ENCODE data around the gene TSEN2. TPM values are rescaled to one million over a fixed set of nuclear protein-coding genes. Genes with fewer than 3 reads are reported as not detected.

TSEN2 gene
- total and polyA plus RNA-seq, 2 of the 4 experiments (the other 2 are of a cell fraction), result 9.5 to 14.2 TPM

DNA sequence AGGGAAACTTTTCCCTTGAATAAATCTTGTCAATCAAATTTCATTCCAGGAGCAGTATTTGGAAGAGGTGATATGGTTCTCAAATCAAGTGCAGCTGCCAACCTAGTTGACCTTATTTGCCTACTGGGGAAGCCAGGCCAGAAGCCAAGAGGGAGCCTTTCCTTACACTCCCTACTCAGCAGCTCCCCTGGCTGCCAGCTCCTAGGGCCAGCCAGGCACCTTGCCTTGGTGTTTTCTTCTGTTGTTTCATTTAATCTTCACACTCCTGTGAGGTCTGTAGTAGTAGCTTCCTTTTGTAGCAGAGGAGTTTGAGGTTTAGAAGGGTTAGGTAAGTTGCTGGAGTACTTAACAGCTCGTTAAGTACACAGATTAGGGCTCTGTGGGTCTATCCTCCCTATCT lies 38.4 kb downstream of the TSEN2 start:
- Histone ChIP-seq H2AFZ (replicated peaks; ENCODE audit: low read length, poor library complexity) (no peak overlapping the region), H3K9me1 (ENCODE audit: insufficient read depth, low read length) (no peaks in the 10 kb centered on the region), H2BK5ac (ENCODE audit: low read depth, low read length, poor library complexity, severe bottlenecking) (no peak overlapping the region), H4K8ac (ENCODE audit: low read depth in 2 of 2, low read length in 2 of 2) (no peak overlapping the region), H3K27me3 (ENCODE audit: control insufficient read depth, insufficient read depth, low read length) (no peaks in the 10 kb centered on the region), H3K4me1 (ENCODE audit: control insufficient read depth, insufficient read depth, low read length) (peaks cover 2% of the 10 kb centered on the region; the same call in 1 of the 2 replicates), H4K5ac (ENCODE audit: low read depth, low read length) (no peak overlapping the region), H4K20me1 (ENCODE audit: insufficient read depth, low read length) (no peaks in the 10 kb centered on the region), H2AK9ac (replicated peaks; ENCODE audit: low read depth, low read length, poor library complexity) (no peak overlapping the region), H3K36me3 (ENCODE audit: control insufficient read depth, insufficient read depth, low read length) (peaks cover 2% of the 10 kb centered on the region; the same call in 1 of the 2 replicates), H2BK20ac (ENCODE audit: low read depth, low read length) (no peak overlapping the region), H2AK5ac (ENCODE audit: low read depth, low read length) (no peak overlapping the region), H3K56ac (ENCODE audit: extremely low read depth, insufficient read depth, low read length) (no peak overlapping the region), H3K9ac (ENCODE audit: low read depth, low read length) (no peak overlapping the region), H3K14ac (replicated peaks; ENCODE audit: low read depth, low read length) (no peak overlapping the region), H3K18ac (ENCODE audit: low read depth, low read length) (no peak overlapping the region), H3K27ac (ENCODE audit: insufficient read depth, low read length) (no peak overlapping the region), H3K9me3 (ENCODE audit: control insufficient read depth, insufficient read depth, low read length) (no peaks in the 10 kb centered on the region), H2BK120ac (ENCODE audit: low read depth, low read length) (no peak overlapping the region), H3K79me1 (ENCODE audit: low read depth in 1 of 2, low read length in 2 of 2) (no peaks in the 10 kb centered on the region), H3K4me2 (ENCODE audit: low read depth, low read length) (no peak overlapping the region), H2BK15ac (ENCODE audit: low read depth, low read length) (no peak overlapping the region), H3K4me3 (ENCODE audit: insufficient read depth, low read depth, low read length) (no peak overlapping the region), H4K91ac (ENCODE audit: insufficient read depth, low read depth, low read length) (no peak overlapping the region), H3K23ac (ENCODE audit: low read depth, low read length) (no peak overlapping the region), H3K4ac (ENCODE audit: low read depth, low read length) (no peak overlapping the region)
- in situ Hi-C loops (cut with MboI; ENCODE audit: low sequenced_read_pairs) (no loop called here), intact Hi-C loops (cut with micrococcal nuclease) (no loop called here), dilution Hi-C loops (cut with HindIII; ENCODE audit: low sequenced_read_pairs, unreplicated experiment) (no loop called here)
- no peak for DNase-seq
- no CpG with 5 or more reads among the region's 1 CpG for WGBS, 2 experiments (ENCODE audit: extremely low coverage in 2 of 2, insufficient read length in 1 of 2)
- TF ChIP-seq RFX5 (IDR thresholded peaks at IDR 0.05; ENCODE audit: low read depth, low read length), result no peak
- no peak for TF ChIP-seq CHD1 (IDR thresholded peaks at IDR 0.05; ENCODE audit: low read depth, low read length)
- TF ChIP-seq, protein P1, sequence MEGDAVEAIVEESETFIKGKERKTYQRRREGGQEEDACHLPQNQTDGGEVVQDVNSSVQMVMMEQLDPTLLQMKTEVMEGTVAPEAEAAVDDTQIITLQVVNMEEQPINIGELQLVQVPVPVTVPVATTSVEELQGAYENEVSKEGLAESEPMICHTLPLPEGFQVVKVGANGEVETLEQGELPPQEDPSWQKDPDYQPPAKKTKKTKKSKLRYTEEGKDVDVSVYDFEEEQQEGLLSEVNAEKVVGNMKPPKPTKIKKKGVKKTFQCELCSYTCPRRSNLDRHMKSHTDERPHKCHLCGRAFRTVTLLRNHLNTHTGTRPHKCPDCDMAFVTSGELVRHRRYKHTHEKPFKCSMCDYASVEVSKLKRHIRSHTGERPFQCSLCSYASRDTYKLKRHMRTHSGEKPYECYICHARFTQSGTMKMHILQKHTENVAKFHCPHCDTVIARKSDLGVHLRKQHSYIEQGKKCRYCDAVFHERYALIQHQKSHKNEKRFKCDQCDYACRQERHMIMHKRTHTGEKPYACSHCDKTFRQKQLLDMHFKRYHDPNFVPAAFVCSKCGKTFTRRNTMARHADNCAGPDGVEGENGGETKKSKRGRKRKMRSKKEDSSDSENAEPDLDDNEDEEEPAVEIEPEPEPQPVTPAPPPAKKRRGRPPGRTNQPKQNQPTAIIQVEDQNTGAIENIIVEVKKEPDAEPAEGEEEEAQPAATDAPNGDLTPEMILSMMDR (conservative IDR thresholded peaks at IDR 0.05; ENCODE audit: low read depth, low read length), result no peak
- TF ChIP-seq MXI1 (IDR thresholded peaks at IDR 0.05; ENCODE audit: borderline replicate concordance, low read depth, low read length), result no peak
- no peak for TF ChIP-seq MAZ (IDR thresholded peaks at IDR 0.05; ENCODE audit: borderline replicate concordance, low read depth, low read length)
- TF ChIP-seq SMC3 (IDR thresholded peaks at IDR 0.05; ENCODE audit: low read depth, low read length), result no peak
- no peak for TF ChIP-seq NFE2L2 (IDR thresholded peaks at IDR 0.05; ENCODE audit: low read depth, low read length)
- ATAC-seq (ENCODE audit: low read depth), result no peak
- CTCF ChIA-PET, result interaction anchor here (0.8 kb wide), 1 partner anchor 39 kb away, joined by 3 read pairs; the partner anchor contains the start of gene TSEN2
- POLR2A ChIA-PET (ENCODE audit: unreplicated experiment), result no interaction called here
- BruUV-seq (replicated peaks), result no TSS peak

All from IMR-90 (cell line).